GM04504 (cell line): ENCODE results near the gene ARNT2.
"Not testable (repeated sequence)": the region's sequence is repeated elsewhere in the genome, so short reads cannot be mapped to it uniquely, and the experiment has no call there.

Source experiments
- DNase-seq: peaks from one replicate; pipeline ENCODE4 v3.0.0-alpha.2; 2012; ENCODE audit warnings: low read depth

The ARNT2 gene

DNA sequence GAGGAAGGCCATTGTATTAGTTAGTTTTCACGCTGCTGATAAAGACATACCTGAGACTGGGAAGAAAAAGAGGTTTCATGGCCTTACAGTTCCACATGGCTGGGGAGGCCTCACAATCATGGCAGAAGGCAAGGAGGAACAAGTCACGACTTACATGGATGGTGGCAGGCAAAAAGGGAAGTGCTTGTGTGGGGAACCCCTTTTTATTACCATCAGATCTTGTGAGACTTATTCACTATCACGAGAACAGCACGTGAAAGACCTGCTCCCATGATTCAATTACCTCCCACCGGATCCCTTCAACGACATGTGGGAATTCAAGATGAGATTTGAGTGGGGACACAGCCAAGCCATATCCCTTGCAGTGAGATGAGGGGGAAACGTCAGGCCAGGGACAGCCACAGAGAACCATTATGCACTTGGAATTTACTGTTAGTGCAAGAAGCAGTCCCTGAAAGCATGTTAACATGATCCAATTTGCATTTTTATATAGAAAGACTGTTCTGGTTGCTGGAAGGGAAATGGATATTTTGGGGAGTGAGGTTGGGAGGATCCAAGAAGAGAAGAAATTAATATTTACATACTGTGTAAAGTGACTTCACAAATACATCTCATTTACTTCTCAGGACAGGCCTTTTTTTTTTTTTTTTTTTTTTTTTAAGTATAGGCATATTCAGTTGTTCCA, 87.1 kb downstream of the ARNT2 start:
- DNase-seq = no peak

- no peak for DNase-seq
These were observed 88.2 kb downstream of the ARNT2 start for GRCh38 chr15:80492409-80492808.

DNA sequence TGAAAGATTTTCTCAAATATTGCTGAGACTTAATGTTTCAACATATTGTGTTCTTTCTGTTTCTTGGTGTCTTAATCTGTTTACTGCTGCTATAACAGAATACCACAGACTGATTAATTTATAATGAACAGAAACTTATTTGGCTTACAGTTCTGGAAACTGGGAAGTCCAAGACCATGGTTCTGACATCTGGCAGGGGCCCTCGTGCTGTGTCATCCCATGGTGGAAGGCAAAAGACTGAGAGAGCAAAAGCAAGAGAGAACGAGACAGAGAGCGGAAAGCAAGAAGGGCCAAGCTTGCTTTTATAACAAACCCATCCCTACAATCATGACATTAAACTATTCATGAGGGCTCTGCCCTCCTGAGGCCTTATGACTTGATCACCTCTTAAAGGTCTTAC, 88.7 kb downstream of the ARNT2 start:
- no peak for DNase-seq

- peak; percentile 38 for DNase-seq
These were observed 90.2 kb downstream of the ARNT2 start for GRCh38 chr15:80494351-80494751.

GRCh38 chr15:80494756-80495155, 90.6 kb downstream of the ARNT2 start:
- no peak for DNase-seq

DNA sequence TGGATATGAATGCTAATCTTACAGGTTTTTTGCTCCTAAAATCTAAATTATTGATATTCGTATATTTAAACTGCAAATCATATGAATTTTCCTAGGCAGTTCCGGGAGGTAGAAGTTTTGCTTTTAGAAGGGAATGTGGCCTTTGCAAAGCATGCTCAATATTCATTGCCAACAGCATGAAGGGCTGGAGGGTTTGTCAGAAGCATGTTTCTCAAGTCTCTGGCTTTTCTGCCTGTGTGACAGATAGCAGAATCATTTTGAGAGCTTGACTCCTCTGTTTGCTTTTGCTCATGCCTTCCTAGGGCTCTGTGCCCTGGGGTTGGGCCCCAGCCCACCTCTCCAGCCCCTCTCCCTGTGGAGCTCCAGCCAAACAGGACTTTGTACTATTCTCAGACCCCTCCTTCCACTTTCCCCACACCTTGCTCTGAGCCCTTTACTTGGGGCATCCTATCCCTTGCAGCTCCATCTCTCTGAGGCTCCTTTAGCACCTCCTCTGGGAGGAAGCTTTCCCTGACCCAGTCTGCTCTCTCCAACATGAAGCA, 91.3 kb downstream of the ARNT2 start:
- no peak for DNase-seq

- DNase-seq = no peak
These were observed 91.9 kb downstream of the ARNT2 start for GRCh38 chr15:80496096-80496495.

DNA sequence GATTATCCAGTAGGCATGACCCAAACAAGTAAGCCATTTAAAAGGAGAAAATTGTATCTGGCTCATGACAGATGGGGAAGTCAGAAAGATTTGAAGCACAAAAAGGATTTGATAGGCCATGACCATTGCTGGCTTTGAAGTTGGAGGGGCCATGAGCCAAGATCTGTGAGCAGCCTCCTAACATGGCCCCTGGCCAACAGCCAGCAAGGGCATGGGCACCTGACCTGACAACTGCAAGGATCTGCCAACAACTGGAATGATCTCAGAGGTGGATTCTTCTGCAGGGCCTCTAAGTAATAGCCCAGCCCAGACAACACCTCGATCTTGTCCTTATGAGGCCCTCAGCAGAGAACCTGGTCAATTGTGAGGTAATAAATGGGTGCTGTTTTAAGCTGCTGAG, 93.0 kb downstream of the ARNT2 start:
- no peak for DNase-seq

- no peak for DNase-seq
These were observed 94.5 kb downstream of the ARNT2 start for GRCh38 chr15:80498652-80499051.

- no peak for DNase-seq
These were observed 95.8 kb downstream of the ARNT2 start for GRCh38 chr15:80500021-80500420.

DNA sequence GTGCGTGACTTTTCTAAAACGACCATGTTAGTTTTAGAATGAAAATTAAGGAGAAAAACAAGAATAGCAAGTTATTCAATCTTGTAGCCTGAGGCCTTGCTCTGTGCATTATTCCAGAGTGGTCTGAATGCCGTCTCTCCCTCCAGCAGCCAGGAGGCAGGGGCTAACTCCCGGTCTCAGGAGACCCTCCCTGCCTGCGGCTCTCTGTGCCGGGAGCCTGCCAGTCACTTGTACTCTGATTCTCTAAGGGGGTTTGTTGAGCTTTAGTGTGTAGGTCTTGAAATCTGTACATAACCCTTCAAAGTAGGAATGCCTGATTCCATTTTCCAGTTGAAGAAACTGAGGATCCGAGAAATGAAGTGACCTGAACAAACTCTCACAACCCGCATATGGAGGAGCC, 97.3 kb downstream of the ARNT2 start:
- DNase-seq = no peak

GRCh38 chr15:80502782-80503181, 98.6 kb downstream of the ARNT2 start:
- no peak for DNase-seq

DNA sequence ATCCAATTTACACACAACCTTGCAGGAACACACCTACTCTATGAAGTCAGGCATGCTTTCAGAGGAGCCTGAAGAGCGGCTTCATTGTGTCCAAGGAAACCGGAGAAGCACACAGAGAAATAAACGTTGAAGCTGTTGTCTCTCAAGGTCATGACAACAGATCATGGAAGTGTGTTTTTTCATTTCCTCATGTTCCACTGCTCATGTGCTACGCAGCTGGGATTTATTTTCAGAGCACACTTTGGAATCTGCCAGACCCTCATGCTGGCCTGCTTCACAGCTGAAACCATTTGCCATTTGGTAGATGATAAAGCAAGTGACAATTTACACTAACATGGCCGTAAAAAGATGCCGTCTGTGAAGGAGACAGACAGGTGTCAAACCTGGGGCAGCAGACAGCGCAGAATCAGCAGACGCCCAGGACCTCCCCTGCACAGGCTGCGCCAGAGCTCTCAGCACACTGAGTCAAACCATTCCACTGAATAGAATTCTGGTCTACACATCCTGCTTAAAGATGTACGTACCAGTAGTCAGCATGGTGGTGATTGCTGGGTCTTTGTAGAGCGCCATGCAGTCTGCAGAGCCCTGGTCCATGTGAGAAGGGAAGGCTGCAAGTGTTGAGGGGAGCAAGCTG, 99.3 kb downstream of the ARNT2 start:
- no peak for DNase-seq

GRCh38 chr15:80504931-80505330, 100.7 kb downstream of the ARNT2 start:
- DNase-seq = no peak

DNA sequence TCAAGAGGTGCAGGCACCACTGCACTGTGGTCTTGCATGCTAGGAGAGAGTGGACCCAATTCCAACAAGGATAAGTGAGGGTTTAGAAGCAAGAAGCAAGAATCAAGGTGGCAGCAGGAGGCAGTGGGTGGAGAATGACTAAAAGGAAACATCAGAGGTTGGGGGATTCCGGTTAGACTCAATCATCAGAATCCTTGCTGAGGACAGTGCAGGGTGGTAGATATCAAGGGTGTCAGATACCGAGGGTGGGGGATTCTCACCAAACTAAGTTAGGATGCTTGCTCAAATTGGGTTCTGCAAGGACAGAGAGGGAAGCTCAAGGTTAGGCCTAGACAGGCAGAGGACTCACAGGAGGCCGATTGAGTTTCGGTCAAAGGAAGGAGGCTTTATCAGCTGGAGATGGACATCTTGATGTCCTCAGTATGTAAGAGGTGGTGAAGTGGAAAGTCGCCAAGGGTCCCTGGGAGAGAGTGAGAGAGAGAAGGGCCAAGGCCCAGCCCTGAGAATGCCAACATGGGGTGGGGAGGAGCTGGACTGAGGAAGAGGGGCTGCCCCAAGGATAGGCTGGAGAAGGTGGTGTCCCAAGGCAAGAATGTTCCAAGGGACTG, 102.2 kb downstream of the ARNT2 start:
- DNase-seq = no peak

- no peak for DNase-seq
These were observed 102.9 kb downstream of the ARNT2 start for GRCh38 chr15:80507131-80507530.

- peak; percentile 97 for DNase-seq
These were observed 103.6 kb downstream of the ARNT2 start for GRCh38 chr15:80507638-80508316.

- DNase-seq = no peak
These were observed 104.6 kb downstream of the ARNT2 start for GRCh38 chr15:80508783-80509182.

DNA sequence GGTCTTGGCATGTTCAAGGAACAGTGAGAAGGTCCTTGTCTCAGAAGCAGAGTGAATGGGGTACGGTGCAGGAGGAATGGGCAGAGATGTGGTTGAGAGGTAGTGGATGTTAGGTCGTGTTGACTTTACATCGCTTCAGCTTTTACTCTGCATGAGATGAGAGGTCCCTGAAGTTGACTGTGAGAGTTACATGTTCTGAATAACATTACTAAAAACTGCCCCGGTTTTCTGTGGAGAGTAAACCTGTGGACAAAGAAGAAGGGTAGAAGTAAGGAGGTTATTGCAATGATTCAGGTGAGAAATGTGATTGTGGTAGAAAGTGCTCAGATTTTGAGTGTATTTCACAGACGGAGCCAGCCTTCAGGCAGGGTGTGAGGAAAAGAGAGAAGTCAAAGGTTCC, 105.6 kb downstream of the ARNT2 start:
- no peak for DNase-seq

GRCh38 chr15:80510985-80511384, 106.8 kb downstream of the ARNT2 start:
- DNase-seq = not testable (repeated sequence)

DNA sequence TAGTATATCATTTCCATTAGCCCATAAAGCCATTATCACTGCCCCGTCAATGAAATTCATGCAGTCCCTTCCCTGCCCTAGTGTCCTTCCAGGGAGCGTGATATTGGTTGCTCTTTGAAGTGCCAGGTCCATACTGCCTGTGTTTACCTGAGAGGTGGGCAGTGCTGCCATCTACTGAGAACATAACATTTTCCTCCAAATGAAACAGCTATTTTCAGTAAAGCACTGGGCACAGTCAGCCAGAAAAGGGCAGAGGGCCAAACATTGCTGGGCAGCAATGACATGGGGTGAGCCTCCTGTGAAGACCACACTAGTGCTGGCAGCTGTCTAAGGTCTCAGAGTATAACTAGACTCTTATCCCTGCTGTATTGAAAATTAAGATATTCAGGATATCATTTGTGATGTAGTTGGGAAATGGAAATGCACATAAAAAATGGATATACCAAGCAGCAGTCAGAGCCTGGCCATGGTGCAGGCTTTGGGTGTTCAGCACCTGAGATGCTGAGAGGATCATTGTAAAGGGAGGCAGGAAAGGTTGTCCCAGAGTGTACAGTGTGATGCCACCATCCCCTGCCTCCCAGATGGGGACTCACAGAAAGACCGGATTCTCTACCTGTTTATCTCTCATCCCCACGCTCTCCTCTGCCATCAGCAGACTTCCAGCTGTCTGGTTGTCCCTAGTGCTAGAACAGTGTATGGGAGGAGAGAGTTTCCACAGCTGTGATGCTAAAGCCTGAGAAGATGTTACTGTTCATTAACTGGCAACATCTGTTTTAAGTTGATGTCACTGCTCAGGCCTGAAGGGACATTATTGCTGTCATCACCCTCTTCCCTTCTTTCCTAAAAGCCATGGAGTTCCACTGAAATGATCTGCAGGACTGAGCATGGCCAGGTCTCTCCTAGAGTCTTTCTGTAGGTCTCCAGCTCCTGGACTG, 108.8 kb downstream of the ARNT2 start:
- DNase-seq = peak; percentile 43
